Measurements from ENCODE around the gene GPR39.
"Not testable (repeated sequence)": the region's sequence is repeated elsewhere in the genome, so short reads cannot be mapped to it uniquely, and the experiment has no call there.

Gene GPR39

DNA sequence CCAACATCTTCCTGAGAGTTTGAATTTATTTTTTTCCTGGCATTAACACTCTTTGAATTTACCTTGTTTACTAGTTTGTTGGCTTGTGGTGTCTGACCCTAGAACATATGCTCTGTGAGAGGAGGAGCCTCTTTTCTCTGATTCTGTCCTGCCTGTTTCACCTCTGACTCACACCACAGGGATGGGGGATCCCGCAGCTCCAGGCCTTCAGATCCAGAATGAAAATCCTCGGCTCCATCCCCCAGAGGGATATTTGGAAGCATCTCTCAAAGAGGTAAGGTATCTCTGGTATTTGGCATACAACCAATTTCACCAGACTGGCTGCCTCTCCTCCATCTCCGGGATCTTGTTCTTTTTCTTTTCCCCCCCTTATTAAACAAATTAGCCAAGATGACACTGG, 104.7 kb downstream of the GPR39 start:
- H3K27ac ChIP-seq: no peak overlapping the region
- TF ChIP-seq ZFX (IDR thresholded peaks at IDR 0.05; ENCODE audit: borderline replicate concordance): no peak
- TF ChIP-seq, protein P1, sequence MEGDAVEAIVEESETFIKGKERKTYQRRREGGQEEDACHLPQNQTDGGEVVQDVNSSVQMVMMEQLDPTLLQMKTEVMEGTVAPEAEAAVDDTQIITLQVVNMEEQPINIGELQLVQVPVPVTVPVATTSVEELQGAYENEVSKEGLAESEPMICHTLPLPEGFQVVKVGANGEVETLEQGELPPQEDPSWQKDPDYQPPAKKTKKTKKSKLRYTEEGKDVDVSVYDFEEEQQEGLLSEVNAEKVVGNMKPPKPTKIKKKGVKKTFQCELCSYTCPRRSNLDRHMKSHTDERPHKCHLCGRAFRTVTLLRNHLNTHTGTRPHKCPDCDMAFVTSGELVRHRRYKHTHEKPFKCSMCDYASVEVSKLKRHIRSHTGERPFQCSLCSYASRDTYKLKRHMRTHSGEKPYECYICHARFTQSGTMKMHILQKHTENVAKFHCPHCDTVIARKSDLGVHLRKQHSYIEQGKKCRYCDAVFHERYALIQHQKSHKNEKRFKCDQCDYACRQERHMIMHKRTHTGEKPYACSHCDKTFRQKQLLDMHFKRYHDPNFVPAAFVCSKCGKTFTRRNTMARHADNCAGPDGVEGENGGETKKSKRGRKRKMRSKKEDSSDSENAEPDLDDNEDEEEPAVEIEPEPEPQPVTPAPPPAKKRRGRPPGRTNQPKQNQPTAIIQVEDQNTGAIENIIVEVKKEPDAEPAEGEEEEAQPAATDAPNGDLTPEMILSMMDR (IDR thresholded peaks at IDR 0.05): no peak

DNA sequence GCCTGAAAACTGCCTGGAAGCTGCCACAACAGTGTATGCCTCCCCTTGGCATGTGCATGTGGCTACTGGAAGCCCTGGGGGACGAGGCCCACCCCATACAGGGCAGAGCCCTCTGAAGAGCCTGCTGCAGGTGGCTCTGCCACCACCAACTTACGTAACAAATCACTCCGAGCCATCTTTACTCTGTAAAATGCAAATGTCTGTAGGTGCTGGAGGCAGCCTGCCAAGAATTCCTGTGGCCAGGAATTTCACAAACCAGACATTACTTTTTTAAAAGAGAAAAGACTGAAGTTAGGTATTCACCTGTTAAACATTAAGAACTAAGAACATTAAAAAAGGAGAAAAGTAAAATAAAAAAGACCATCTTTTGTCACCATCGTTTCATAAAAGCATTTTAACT, 106.3 kb downstream of the GPR39 start:
- H3K27ac ChIP-seq: no peak overlapping the region
- TF ChIP-seq, protein P1 (IDR thresholded peaks at IDR 0.05): no peak
- TF ChIP-seq ZFX (IDR thresholded peaks at IDR 0.05; ENCODE audit: borderline replicate concordance): no peak

DNA sequence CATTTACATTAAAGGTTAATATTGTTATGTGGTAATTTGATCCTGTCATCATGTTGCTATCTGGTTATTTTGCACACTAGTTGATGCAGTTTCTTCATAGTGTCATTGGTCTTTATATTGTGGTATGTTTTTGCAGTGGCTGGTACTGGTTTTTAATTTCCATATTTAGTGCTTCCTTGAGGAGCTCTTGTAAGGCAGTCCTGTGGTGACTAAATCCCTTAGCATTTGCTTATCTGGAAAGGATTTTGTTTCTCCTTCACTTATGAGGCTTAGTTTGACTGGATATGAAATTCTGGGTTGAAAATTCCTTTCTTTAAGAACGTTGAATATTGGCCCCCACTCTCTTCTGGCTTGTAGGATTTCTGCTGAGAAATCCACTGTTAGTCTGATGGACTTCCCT, 120.5 kb downstream of the GPR39 start:
- H3K27ac ChIP-seq: not testable (repeated sequence)

DNA sequence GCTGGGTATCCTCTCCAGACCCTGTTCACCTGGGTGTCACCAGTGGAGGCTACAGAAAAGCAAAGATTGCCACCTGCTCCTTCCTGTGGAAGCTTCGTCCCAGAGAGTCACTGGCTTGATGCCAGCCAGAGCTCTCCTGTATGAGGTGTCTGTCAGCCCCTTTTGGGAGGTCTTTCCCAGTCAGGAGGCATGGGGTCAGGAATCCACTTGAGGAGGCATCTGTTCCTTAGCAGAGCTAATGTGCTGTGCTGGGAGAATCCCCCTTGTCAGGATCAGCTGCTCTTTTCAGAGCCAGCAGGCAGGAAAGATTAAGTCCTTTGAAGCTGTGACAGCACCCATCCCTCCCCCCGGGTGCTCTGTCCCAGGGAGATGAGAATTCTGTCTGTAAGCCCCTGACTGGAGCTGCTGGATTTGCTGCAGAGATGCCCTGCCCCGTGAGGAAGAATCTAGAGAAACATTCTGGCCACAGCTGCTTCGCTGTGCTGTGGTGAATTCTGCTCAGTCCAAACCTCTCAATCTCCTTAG, 121.8 kb downstream of the GPR39 start:
- TF ChIP-seq ZFX (IDR thresholded peaks at IDR 0.05; ENCODE audit: borderline replicate concordance): no peak
- TF ChIP-seq, protein P1 (IDR thresholded peaks at IDR 0.05): no peak

DNA sequence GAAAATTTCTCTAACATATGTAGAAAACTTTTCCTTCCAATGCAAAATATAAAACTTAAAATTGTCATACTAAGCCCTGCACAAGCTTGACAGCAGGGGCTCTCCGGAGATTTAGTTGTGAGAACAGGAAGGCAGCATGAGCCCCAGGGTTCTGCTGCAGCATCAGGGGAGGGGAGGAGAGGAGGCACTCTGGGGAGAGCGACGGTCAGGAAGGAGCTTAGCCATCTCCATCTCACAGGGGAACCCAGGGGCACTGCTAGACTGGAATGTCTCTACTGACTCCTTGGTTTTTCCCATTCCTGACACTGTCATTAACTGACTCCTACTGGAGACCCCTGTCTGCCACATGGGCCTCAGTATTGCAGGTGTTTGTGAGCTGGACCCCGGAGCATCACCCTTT, 123.6 kb downstream of the GPR39 start:
- no peak overlapping the region for H3K27ac ChIP-seq
- no peak for TF ChIP-seq ZFX (IDR thresholded peaks at IDR 0.05; ENCODE audit: borderline replicate concordance)
- TF ChIP-seq, protein P1 (IDR thresholded peaks at IDR 0.05): no peak

More for the DNA sequence above, 121.8 kb downstream of the GPR39 start:
- no peak overlapping the region for H3K27ac ChIP-seq

DNA sequence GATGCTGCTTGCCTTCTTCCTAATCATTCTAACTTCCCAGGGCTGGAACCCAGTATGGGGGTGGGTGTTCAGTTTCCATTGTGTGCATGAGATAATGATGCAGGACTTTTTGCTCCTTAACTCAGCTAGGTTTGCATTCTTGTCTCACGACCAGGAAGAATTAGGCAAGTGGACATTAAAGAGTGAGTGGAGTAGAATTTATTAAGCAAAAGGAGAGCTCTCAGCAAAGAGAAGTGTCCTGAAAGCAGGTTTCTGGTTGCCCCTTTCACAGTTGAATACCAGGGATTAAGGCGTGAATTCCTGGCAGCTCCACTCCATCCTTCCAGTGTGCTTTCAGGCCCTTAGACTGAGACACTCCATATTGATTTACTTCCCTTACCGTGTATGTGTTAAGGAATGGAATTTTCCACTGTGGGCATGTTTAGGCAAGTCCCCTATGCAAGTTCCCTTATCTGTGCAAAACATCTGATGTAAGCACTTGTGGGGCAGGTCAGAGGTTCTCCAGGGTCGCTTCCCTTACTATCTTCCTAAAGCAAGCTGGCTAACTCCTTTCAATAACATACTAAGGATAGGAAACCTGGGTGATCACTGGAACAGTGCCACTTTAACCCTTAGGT, 126.5 kb downstream of the GPR39 start:
- no peak overlapping the region for H3K27ac ChIP-seq
- TF ChIP-seq ZFX (IDR thresholded peaks at IDR 0.05; ENCODE audit: borderline replicate concordance): no peak
- TF ChIP-seq, protein P1 (IDR thresholded peaks at IDR 0.05): no peak

DNA sequence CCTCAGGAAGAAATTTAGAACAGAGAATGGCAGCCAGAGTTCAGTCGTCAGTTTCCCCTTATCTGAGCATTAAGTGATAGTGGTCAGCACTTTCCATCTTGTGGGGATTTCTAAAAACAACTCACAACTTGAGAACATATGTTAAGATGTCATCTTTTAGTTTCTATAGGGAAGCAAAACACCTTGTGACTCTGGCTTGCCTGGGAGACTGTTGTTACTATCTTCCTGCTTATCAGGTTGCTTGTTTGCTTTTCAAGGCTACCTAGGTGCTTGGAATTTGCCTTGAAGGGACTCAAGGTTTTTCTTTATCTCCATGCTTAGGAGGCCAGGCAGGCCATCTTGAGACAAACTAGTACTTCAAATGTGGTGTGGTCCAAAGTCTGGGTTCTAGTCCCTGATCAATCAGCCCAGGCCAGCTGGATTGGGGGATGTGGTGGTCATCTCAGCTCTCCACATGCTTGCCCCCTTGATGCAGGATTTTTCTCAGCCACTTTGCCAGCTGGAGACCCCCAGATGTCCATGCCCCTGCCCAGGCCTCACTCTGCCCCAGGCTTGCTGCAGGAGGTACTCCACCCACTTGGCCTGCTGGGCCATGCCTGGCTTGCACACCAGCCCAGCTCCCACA, 127.5 kb downstream of the GPR39 start:
- H3K27ac ChIP-seq: no peak overlapping the region

More for the DNA sequence above, 127.5 kb downstream of the GPR39 start:
- TF ChIP-seq, protein P1 (IDR thresholded peaks at IDR 0.05): no peak
- TF ChIP-seq ZFX (IDR thresholded peaks at IDR 0.05; ENCODE audit: borderline replicate concordance): no peak

Measured in 22Rv1 (cell line).